Measurements from ENCODE around the gene AHDC1.

DNA sequence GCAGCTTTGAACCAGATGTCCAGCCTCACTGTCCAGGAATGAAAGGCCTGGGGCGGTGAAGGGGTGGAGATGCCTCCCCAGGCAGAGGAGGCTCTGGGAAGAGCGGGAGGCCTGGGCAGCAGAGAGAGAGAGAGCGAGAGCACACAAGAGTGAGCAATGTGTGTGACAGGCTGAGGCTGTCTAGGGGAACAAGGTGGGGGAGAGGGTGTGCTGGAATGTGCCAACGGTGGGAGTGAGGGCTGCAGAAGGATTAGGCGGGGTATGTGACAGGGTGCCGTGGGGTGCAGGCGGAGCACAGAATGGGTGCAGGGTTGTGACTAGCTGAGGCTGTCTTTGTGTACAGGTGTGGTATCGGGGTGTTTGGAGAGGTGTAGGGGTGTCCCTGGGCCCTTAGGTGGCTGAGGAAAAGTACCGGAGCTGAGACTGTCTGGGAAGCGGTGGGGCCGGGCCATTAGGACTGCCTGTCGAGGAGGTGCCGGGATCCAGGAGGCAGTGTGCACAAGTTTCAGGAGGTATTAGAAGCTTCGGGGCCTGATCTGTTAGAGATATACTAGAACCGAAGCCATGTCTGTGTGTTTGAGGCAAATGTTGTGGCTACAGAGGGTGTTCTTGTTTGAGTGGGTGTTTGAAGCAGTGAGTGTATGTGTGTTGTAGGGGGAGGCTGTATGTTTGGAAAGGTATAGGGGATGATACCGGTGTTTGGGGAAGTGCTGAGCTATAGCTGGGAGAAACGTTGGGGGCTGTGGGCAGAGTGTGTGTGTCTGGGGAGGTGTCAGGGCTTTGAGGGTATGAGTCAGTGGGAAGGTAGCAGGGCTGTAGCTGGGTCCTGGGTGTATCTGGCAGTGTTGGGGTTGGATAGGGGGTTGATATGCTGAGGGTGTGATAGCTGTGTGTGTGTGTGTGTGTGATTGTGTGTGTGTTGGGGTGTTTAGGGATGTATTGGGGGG, 9.1 kb downstream of the AHDC1 start:
- TF ChIP-seq, protein P1, sequence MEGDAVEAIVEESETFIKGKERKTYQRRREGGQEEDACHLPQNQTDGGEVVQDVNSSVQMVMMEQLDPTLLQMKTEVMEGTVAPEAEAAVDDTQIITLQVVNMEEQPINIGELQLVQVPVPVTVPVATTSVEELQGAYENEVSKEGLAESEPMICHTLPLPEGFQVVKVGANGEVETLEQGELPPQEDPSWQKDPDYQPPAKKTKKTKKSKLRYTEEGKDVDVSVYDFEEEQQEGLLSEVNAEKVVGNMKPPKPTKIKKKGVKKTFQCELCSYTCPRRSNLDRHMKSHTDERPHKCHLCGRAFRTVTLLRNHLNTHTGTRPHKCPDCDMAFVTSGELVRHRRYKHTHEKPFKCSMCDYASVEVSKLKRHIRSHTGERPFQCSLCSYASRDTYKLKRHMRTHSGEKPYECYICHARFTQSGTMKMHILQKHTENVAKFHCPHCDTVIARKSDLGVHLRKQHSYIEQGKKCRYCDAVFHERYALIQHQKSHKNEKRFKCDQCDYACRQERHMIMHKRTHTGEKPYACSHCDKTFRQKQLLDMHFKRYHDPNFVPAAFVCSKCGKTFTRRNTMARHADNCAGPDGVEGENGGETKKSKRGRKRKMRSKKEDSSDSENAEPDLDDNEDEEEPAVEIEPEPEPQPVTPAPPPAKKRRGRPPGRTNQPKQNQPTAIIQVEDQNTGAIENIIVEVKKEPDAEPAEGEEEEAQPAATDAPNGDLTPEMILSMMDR (tag by site-specific recombination; IDR thresholded peaks at IDR 0.05) = no peak
- no peak for TF ChIP-seq TCF7L2 (IDR thresholded peaks at IDR 0.05; ENCODE audit: borderline replicate concordance, low read depth, low read length)
- no peak for TF ChIP-seq ZNF140 (tag by site-specific recombination; IDR thresholded peaks at IDR 0.05)
- no peak for TF ChIP-seq ZNF777 (tag by site-specific recombination; IDR thresholded peaks at IDR 0.05; ENCODE audit: borderline replicate concordance)
- TF ChIP-seq, protein P2, sequence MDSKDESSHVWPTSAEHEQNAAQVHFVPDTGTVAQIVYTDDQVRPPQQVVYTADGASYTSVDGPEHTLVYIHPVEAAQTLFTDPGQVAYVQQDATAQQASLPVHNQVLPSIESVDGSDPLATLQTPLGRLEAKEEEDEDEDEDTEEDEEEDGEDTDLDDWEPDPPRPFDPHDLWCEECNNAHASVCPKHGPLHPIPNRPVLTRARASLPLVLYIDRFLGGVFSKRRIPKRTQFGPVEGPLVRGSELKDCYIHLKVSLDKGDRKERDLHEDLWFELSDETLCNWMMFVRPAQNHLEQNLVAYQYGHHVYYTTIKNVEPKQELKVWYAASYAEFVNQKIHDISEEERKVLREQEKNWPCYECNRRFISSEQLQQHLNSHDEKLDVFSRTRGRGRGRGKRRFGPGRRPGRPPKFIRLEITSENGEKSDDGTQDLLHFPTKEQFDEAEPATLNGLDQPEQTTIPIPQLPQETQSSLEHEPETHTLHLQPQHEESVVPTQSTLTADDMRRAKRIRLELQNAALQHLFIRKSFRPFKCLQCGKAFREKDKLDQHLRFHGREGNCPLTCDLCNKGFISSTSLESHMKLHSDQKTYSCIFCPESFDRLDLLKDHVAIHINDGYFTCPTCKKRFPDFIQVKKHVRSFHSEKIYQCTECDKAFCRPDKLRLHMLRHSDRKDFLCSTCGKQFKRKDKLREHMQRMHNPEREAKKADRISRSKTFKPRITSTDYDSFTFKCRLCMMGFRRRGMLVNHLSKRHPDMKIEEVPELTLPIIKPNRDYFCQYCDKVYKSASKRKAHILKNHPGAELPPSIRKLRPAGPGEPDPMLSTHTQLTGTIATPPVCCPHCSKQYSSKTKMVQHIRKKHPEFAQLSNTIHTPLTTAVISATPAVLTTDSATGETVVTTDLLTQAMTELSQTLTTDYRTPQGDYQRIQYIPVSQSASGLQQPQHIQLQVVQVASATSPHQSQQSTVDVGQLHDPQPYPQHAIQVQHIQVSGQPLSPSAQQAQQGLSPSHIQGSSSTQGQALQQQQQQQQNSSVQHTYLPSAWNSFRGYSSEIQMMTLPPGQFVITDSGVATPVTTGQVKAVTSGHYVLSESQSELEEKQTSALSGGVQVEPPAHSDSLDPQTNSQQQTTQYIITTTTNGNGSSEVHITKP (tag by site-specific recombination; IDR thresholded peaks at IDR 0.05) = peak; percentile 41; the same call in 1 of the 2 replicates
- TF ChIP-seq GFI1B (tag by site-specific recombination; IDR thresholded peaks at IDR 0.05) = no peak
- TF ChIP-seq YY1 (tag by site-specific recombination; IDR thresholded peaks at IDR 0.05) = no peak
- no peak; the same call in 1 of the 2 replicates for TF ChIP-seq KLF1 (tag by site-specific recombination; IDR thresholded peaks at IDR 0.05)
